GM12874 (cell line): ENCODE measurements around the gene R3HCC1L.

ENCODE experiments used
- TF ChIP-seq, protein P1 (sequence below): IDR thresholded peaks from 2 replicates; pipeline ENCODE4 v1.5.1; 2011; ENCODE audit warnings: low read depth, mild to moderate bottlenecking, control low read depth, low read length, moderate library complexity; ENCODE audit not compliant: insufficient read depth

R3HCC1L gene

DNA sequence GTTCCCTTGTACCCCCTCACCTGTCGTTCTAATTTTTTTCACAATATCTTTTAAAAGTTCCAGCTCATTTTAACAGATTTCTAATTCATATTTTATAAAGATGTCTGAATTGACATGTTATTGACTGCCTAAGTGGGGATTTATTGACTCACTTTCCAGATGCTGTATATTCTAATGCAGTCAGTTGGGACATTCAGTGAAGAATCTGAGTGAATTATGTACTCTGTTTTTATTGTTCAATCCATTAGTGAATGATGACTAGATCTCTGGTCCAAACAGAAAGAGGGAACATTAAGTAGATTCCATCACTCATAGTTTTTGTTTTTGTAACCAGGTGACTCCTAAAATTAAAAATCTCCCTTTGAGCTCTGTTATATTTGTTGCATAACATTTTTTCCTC, 79.3 kb downstream of the R3HCC1L start:
- TF ChIP-seq, protein P1, sequence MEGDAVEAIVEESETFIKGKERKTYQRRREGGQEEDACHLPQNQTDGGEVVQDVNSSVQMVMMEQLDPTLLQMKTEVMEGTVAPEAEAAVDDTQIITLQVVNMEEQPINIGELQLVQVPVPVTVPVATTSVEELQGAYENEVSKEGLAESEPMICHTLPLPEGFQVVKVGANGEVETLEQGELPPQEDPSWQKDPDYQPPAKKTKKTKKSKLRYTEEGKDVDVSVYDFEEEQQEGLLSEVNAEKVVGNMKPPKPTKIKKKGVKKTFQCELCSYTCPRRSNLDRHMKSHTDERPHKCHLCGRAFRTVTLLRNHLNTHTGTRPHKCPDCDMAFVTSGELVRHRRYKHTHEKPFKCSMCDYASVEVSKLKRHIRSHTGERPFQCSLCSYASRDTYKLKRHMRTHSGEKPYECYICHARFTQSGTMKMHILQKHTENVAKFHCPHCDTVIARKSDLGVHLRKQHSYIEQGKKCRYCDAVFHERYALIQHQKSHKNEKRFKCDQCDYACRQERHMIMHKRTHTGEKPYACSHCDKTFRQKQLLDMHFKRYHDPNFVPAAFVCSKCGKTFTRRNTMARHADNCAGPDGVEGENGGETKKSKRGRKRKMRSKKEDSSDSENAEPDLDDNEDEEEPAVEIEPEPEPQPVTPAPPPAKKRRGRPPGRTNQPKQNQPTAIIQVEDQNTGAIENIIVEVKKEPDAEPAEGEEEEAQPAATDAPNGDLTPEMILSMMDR, result no peak

DNA sequence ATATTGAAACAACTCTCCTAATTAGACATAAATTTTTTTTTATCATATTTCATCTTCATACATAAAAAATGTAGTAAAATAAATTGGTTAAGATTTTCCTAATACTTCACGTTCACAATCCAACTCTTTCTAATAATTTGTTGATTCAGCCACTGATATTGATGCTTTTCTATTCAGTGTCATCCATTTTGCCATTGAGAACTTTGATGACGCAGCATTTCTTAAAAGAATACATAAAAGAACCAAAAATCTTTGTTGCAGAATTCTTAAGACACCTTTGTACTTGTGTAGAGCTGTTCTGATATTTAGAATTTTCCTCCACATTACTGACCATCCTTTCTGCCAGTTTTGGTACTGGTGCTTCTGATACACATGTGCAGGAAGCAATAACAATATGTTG, 80.9 kb downstream of the R3HCC1L start:
- TF ChIP-seq, protein P1, result no peak

DNA sequence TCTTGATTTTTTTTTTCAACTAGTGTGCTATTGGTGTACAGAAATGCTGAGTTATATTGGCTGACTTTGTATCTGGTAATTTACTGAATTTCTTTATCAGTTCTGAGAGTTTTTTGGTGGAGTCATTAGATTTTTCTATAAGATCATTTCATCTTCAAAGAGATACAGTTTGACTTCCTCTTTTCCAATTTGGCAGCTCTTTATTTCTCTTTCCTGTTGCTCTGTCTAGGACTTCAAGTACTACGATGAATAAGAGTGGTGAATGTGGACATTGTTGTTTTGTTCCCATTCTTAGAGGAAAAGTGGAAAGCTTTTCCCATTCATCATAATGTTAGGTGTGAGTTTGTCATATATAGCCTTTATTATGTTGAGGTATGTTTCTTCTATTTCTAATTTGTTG, 83.3 kb downstream of the R3HCC1L start:
- TF ChIP-seq, protein P1, result no peak

DNA sequence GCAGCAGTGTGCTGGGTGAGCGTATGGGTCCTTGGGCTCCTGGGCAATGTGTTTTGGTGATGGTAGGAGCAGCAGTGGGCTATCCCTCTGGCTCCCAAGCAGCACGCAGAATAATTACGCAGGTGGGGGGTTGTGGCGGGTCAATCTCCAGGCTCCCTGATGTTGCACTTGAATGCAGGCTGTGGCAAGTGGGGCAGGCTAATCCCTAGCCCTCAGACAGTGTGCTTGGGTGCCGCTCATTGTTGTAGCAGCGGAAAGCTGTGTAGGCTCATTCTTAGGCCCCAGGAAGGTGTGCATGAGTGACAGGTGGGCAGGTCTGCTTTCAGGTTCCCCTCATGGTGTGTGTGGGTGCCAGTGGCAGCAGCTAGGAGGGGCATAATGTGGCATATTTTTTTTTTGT, 89.4 kb downstream of the R3HCC1L start:
- TF ChIP-seq, protein P1, result no peak

DNA sequence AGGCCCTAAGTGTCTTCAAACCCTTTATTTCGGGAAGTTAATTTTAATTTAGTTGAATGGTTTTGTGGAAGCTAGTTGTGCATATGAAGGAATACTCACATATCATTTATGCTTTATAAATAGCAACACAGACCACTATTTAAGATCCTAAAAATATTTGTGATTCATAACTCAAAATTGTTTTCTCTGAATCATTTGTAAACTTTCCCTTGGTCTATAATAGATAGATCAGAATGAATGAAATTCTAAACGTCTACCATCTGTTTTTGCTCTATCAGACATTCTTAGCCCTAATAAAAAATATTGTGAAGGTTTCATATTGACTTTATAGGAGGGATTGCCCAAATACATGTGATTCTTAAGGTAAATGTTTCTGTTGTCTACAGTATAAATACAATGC, 90.1 kb downstream of the R3HCC1L start:
- TF ChIP-seq, protein P1, result no peak

DNA sequence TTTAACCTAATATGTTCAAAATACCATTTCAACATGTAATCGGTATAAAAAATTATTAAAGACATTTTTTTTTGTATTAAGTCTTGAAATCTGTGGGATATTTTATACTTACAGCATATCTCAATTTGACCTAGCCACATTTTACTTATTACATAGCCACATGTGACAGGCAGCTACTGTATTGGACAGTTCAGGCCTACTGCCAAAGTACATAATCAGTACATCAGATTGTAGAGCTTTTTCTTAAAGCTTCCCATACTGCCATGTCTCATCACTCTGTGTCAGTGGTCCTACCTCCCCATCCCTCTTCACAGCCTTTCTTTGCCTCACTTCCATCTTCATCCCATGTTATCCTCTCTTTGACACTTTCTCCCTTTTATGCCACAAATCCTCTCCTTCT, 90.5 kb downstream of the R3HCC1L start:
- TF ChIP-seq, protein P1, result no peak

DNA sequence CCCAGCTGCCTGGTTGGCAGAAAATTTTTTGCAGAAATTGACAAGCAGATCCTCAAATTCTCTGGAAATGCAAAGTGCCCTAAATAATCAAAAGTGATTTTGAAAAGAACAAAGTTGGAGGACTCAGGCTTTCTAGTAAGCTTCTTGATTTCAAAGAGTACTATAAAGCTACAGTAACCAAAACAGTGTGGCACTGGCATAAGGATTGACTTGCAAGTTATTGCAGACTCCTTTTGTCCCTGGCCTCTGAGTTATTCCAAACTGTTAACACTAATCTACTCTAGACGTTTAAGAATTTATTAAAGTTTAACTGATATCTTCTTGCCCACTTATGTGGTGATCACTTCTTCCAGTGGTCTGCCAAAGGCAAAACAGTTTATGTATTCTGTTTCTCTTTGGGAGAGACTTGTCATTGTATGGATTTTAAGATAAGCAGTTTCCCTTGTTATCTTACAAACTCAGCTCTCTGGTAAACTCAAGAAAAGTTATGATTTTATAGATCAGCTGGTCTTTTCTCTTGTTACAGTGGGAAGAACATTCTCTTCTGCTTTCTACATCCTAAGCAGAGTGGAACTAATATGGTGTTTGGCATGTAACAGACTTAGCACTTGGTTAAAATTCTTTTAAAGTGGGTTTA, 92.2 kb downstream of the R3HCC1L start:
- TF ChIP-seq, protein P1, result no peak
